HL-60 (cell line): Measurements from ENCODE around the gene CLIP2.

Source experiments
- GABPA ChIP-seq: IDR thresholded peaks from 2 replicates; pipeline ENCODE4 v1.6.1; 2012; ENCODE audit warnings: low read depth
- POLR2AphosphoS5 ChIP-seq: IDR thresholded peaks from 2 replicates; pipeline ENCODE4 v1.6.1; 2012; ENCODE audit warnings: low read depth
- SPI1 ChIP-seq: IDR thresholded peaks from 2 replicates; pipeline ENCODE4 v1.6.1; 2012; ENCODE audit warnings: low read depth, mild to moderate bottlenecking, borderline replicate concordance
- TF ChIP-seq, protein P1 (sequence below): IDR thresholded peaks from one replicate; pipeline ENCODE4 v1.5.1; 2011; ENCODE audit warnings: low read length, control low read depth, inconsistent platforms; ENCODE audit not compliant: insufficient read depth
- TF ChIP-seq, protein P2 (sequence below): IDR thresholded peaks from 2 replicates; pipeline ENCODE4 v1.6.1; 2012; ENCODE audit warnings: low read depth; ENCODE audit not compliant: insufficient replicate concordance

DNA sequence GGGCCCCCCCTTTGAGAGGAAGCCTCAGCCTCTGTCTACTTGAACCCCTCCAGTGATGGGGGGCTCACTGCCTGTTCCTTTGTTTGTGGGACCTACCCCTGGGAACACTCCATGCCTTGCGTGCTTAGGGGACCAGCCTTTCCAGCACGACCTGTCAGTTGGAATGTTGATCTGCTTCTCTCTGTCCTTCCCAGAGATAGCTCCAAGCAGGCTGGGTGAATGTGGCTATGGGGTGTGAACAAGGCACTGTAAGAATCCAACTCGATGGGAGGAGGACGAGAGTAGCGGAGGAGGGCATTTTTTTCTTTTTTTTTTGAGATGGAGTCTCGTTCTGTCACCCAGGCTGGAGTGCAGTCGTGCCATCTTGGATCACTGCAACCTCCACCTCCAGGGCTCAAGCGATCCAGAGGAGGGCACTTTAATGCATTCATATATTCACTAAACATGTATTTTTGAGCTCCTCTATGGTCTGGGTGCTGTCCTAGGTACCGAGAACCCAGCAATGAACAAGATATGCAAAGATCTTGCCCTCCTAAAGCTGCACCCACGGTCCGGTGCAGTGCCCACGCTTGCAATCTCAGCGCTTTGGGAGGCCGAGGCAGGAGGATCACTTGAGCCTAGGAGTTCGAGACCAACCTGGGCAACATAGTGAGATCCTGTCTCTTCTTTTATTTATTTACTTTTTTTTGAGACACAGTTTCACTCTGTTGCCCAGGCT is 8.5 kb downstream of the CLIP2 start:
- TF ChIP-seq, protein P1, sequence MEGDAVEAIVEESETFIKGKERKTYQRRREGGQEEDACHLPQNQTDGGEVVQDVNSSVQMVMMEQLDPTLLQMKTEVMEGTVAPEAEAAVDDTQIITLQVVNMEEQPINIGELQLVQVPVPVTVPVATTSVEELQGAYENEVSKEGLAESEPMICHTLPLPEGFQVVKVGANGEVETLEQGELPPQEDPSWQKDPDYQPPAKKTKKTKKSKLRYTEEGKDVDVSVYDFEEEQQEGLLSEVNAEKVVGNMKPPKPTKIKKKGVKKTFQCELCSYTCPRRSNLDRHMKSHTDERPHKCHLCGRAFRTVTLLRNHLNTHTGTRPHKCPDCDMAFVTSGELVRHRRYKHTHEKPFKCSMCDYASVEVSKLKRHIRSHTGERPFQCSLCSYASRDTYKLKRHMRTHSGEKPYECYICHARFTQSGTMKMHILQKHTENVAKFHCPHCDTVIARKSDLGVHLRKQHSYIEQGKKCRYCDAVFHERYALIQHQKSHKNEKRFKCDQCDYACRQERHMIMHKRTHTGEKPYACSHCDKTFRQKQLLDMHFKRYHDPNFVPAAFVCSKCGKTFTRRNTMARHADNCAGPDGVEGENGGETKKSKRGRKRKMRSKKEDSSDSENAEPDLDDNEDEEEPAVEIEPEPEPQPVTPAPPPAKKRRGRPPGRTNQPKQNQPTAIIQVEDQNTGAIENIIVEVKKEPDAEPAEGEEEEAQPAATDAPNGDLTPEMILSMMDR: no peak
- no peak for TF ChIP-seq SPI1
- no peak for TF ChIP-seq POLR2AphosphoS5
- TF ChIP-seq, protein P2, sequence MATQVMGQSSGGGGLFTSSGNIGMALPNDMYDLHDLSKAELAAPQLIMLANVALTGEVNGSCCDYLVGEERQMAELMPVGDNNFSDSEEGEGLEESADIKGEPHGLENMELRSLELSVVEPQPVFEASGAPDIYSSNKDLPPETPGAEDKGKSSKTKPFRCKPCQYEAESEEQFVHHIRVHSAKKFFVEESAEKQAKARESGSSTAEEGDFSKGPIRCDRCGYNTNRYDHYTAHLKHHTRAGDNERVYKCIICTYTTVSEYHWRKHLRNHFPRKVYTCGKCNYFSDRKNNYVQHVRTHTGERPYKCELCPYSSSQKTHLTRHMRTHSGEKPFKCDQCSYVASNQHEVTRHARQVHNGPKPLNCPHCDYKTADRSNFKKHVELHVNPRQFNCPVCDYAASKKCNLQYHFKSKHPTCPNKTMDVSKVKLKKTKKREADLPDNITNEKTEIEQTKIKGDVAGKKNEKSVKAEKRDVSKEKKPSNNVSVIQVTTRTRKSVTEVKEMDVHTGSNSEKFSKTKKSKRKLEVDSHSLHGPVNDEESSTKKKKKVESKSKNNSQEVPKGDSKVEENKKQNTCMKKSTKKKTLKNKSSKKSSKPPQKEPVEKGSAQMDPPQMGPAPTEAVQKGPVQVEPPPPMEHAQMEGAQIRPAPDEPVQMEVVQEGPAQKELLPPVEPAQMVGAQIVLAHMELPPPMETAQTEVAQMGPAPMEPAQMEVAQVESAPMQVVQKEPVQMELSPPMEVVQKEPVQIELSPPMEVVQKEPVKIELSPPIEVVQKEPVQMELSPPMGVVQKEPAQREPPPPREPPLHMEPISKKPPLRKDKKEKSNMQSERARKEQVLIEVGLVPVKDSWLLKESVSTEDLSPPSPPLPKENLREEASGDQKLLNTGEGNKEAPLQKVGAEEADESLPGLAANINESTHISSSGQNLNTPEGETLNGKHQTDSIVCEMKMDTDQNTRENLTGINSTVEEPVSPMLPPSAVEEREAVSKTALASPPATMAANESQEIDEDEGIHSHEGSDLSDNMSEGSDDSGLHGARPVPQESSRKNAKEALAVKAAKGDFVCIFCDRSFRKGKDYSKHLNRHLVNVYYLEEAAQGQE: peak; percentile 89
- TF ChIP-seq GABPA: no peak
